H1 (cell line): Measurements from ENCODE around the gene CA7. TPM values are rescaled to one million over a fixed set of nuclear protein-coding genes. Genes with fewer than 3 reads are reported as not detected.

Experiments
- CTCF ChIA-PET: fragments of 300-600 bp; sonication (Branson Sonifier 250); formaldehyde crosslinking; loops from one replicate; lab custom pipeline; 2021; ENCODE audit not compliant: partially characterized antibody; lab: Charles Lee
- POLR2A ChIA-PET: fragments of 300-600 bp; sonication (Branson Sonifier 250); formaldehyde crosslinking; loops from one replicate; lab custom pipeline; 2021; ENCODE audit warnings: inconsistent platforms; ENCODE audit not compliant: partially characterized antibody; lab: Charles Lee
- DNase-seq, 2 experiments: peaks; one replicate each; pipeline versions ENCODE4 v3.0.0 to v3.0.0-alpha.2; 2010 to 2022; ENCODE audit warnings: low spot score in 2 of 2, low read depth in 1 of 2, mixed read lengths in 1 of 2
- FAIRE-seq: peaks from 2 replicates; lab custom pipeline; 2011; peaks lifted over from hg19 to GRCh38; lab: Jason Lieb, UNC
- H2AFZ ChIP-seq: 2 replicates; pipeline ENCODE4 v1.8.1; 2012; ENCODE audit warnings: low read length, inconsistent platforms
- H2AK5ac ChIP-seq: 2 replicates; pipeline ENCODE4 v1.6.1; 2013; ENCODE audit warnings: low read depth, low read length
- H2BK120ac ChIP-seq: replicated peaks from 2 replicates; pipeline ENCODE3; 2013; ENCODE audit warnings: low read depth, low read length, inconsistent platforms
- H2BK12ac ChIP-seq: 2 replicates; pipeline ENCODE4 v1.6.1; 2013; ENCODE audit warnings: low read depth, low read length
- H2BK15ac ChIP-seq: 2 replicates; pipeline ENCODE4 v1.6.1; 2013; ENCODE audit warnings: low read length
- H2BK20ac ChIP-seq: 2 replicates; pipeline ENCODE4 v1.6.1; 2013; ENCODE audit warnings: low read length
- H2BK5ac ChIP-seq: 2 replicates; pipeline ENCODE4 v1.6.1; 2013; ENCODE audit warnings: low read depth, low read length
- H3K14ac ChIP-seq: 2 replicates; pipeline ENCODE4 v1.6.1; 2013; ENCODE audit warnings: inconsistent platforms; ENCODE audit not compliant: insufficient read length
- H3K18ac ChIP-seq: 2 replicates; pipeline ENCODE4 v1.6.1; 2013; ENCODE audit warnings: low read length; ENCODE audit errors: extremely low read depth
- H3K23ac ChIP-seq: 2 replicates; pipeline ENCODE4 v1.6.1; 2013; ENCODE audit warnings: inconsistent platforms; ENCODE audit not compliant: insufficient read length
- H3K23me2 ChIP-seq: 2 replicates; pipeline ENCODE4 v1.6.1; 2013; ENCODE audit warnings: low read depth, low read length
- H3K27ac ChIP-seq: 2 replicates; pipeline ENCODE4 v1.6.1; 2011; ENCODE audit warnings: low read depth, low read length, inconsistent platforms
- H3K27me3 ChIP-seq, 4 experiments: replicated peaks in 1 of 4; 1 replicate in 1 of 4; 2 replicates in 3 of 4; pipeline versions ENCODE4 v1.6.1 to v1.8.1; 2011 to 2013; ENCODE audit warnings: low read length in 3 of 4, mild to moderate bottlenecking in 3 of 4, inconsistent platforms in 2 of 4, mixed read lengths in 2 of 4, moderate library complexity in 1 of 4; ENCODE audit not compliant: control insufficient read depth in 3 of 4, insufficient read depth in 3 of 4; ENCODE audit errors: extremely low read depth in 1 of 4
- H3K36me3 ChIP-seq, 4 experiments: 2 replicates each; pipeline versions ENCODE4 v1.6.1 to v1.8.1; 2011 to 2013; ENCODE audit warnings: mild to moderate bottlenecking in 4 of 4, low read length in 3 of 4, moderate library complexity in 2 of 4, control low read depth in 1 of 4, inconsistent platforms in 1 of 4; ENCODE audit not compliant: insufficient read depth in 4 of 4, control insufficient read depth in 2 of 4
- H3K4ac ChIP-seq: replicated peaks from 2 replicates; pipeline ENCODE3; 2013; ENCODE audit warnings: low read length, low read depth, mixed read lengths, inconsistent platforms; ENCODE audit not compliant: insufficient read length
- H3K4me1 ChIP-seq, 4 experiments: replicated peaks in 1 of 4; 1 replicate in 1 of 4; 2 replicates in 3 of 4; pipeline versions ENCODE4 v1.6.1 to v1.8.1; 2011 to 2013; ENCODE audit warnings: low read length in 3 of 4, inconsistent platforms in 2 of 4, mixed read lengths in 1 of 4; ENCODE audit not compliant: insufficient read depth in 4 of 4, control insufficient read depth in 3 of 4
- H3K4me2 ChIP-seq, 2 experiments: 2 replicates each; pipeline versions ENCODE4 v1.6.1 to v1.8.1; 2011 to 2013; ENCODE audit warnings: low read depth in 2 of 2, low read length in 2 of 2, control low read depth in 1 of 2, inconsistent platforms in 1 of 2, mild to moderate bottlenecking in 1 of 2; ENCODE audit not compliant: insufficient read depth in 1 of 2
- H3K4me3 ChIP-seq, 4 experiments: fragments of 200-600, 300-600 bp in 1 of 4; sonication (generic), shearing (Covaris generic), sonication (Bioruptor Twin) in 1 of 4; 2 replicates each; pipeline versions ENCODE4 v1.5.1 to v1.8.1; 2011 to 2016; ENCODE audit warnings: low read length in 4 of 4, low read depth in 3 of 4, control low read depth in 2 of 4, inconsistent platforms in 2 of 4, mild to moderate bottlenecking in 2 of 4, mixed read lengths in 1 of 4, moderate library complexity in 1 of 4; ENCODE audit not compliant: insufficient read depth in 2 of 4; ENCODE audit errors: extremely low read depth in 1 of 4
- H3K56ac ChIP-seq: replicated peaks from 2 replicates; pipeline ENCODE3; 2013; ENCODE audit warnings: low read depth, mild to moderate bottlenecking, mixed read lengths, low read length, inconsistent platforms; ENCODE audit not compliant: insufficient read length
- H3K79me1 ChIP-seq: 2 replicates; pipeline ENCODE4 v1.6.1; 2013; ENCODE audit warnings: low read depth, low read length, control low read depth
- H3K79me2 ChIP-seq, 2 experiments: 2 replicates each; pipeline versions ENCODE4 v1.6.1 to v1.8.1; 2012 to 2013; ENCODE audit warnings: low read length in 2 of 2, mild to moderate bottlenecking in 2 of 2, inconsistent platforms in 1 of 2; ENCODE audit not compliant: insufficient read depth in 2 of 2, control insufficient read depth in 1 of 2
- H3K9ac ChIP-seq, 4 experiments: replicated peaks in 1 of 4; 1 replicate in 1 of 4; 2 replicates in 3 of 4; pipeline versions ENCODE4 v1.6.1 to v1.8.1; 2011 to 2013; ENCODE audit warnings: low read depth in 3 of 4, low read length in 3 of 4, control low read depth in 2 of 4, mild to moderate bottlenecking in 2 of 4, moderate library complexity in 2 of 4, inconsistent platforms in 1 of 4; ENCODE audit errors: extremely low read depth in 1 of 4
- H3K9me3 ChIP-seq, 2 experiments: 2 replicates each; pipeline versions ENCODE4 v1.6.1 to v1.8.1; 2012 to 2013; ENCODE audit warnings: mild to moderate bottlenecking in 2 of 2, moderate library complexity in 2 of 2, control low read depth in 1 of 2, inconsistent platforms in 1 of 2, low read depth in 1 of 2, low read length in 1 of 2, mixed read lengths in 1 of 2; ENCODE audit not compliant: insufficient read depth in 2 of 2
- H4K20me1 ChIP-seq, 2 experiments: replicated peaks in 1 of 2; 2 replicates each; pipeline versions ENCODE3 to v1.8.1; 2011 to 2013; ENCODE audit warnings: inconsistent platforms in 2 of 2, low read length in 2 of 2, mild to moderate bottlenecking in 1 of 2; ENCODE audit not compliant: insufficient read depth in 2 of 2, control insufficient read depth in 1 of 2
- H4K5ac ChIP-seq: 2 replicates; pipeline ENCODE4 v1.6.1; 2013; ENCODE audit warnings: low read length, low read depth, mixed read lengths, inconsistent platforms; ENCODE audit not compliant: insufficient read length
- H4K8ac ChIP-seq: 2 replicates; pipeline ENCODE4 v1.8.0; 2013; ENCODE audit warnings: mild to moderate bottlenecking, moderate library complexity, low read length, inconsistent platforms; ENCODE audit not compliant: insufficient read depth; ENCODE audit errors: extremely low read depth
- H4K91ac ChIP-seq: replicated peaks from 2 replicates; pipeline ENCODE3; 2013; ENCODE audit warnings: low read length, mixed read lengths, inconsistent platforms; ENCODE audit not compliant: insufficient read length
- CBX5 ChIP-seq: fragments of 300-800, 300-1000 bp; sonication (generic); IDR thresholded peaks from 2 replicates; pipeline ENCODE4 v1.7.1; 2016; ENCODE audit warnings: antibody characterized with exemption, low read length, low read depth
- GABPA ChIP-seq: IDR thresholded peaks from 2 replicates; pipeline ENCODE4 v1.6.1; 2011; ENCODE audit warnings: mild to moderate bottlenecking, low read length, moderate library complexity, borderline replicate concordance; ENCODE audit not compliant: insufficient read depth
- POU5F1 ChIP-seq: IDR thresholded peaks from 2 replicates; pipeline ENCODE4 v1.6.1; 2011; ENCODE audit warnings: low read depth, mild to moderate bottlenecking, low read length, moderate library complexity
- RBBP5 ChIP-seq: IDR thresholded peaks from 2 replicates; pipeline ENCODE4 v1.7.1; 2012; ENCODE audit warnings: low read depth, mild to moderate bottlenecking, inconsistent platforms, low read length, moderate library complexity, borderline replicate concordance
- RFX5 ChIP-seq: IDR thresholded peaks from 2 replicates; pipeline ENCODE4 v1.6.1; 2011; ENCODE audit warnings: low read depth, low read length, improper control_type of control experiment, borderline replicate concordance
- SAP30 ChIP-seq: fragments of 300-600 bp; sonication (generic); IDR thresholded peaks from 2 replicates; pipeline ENCODE4 v1.7.1; 2012; ENCODE audit warnings: low read length, moderate library complexity, mild to moderate bottlenecking, inconsistent platforms; ENCODE audit not compliant: insufficient read depth, insufficient replicate concordance
- SP2 ChIP-seq: IDR thresholded peaks from 2 replicates; pipeline ENCODE4 v1.6.1; 2012; ENCODE audit warnings: mild to moderate bottlenecking, low read length, inconsistent platforms
- TEAD4 ChIP-seq: IDR thresholded peaks from 2 replicates; pipeline ENCODE4 v1.6.1; 2012; ENCODE audit warnings: low read depth, low read length, inconsistent platforms, mixed read lengths
- WGBS, 2 experiments: shearing (Covaris generic) in 1 of 2; methylation state at CpG; one replicate each; pipeline versions ENCODE4 v1.1.6 to v1.1.7; 2013 to 2015; ENCODE audit warnings: low lambda C conversion rate in 2 of 2, mixed read lengths in 2 of 2, inconsistent platforms in 1 of 2, low coverage in 1 of 2, missing lambda C conversion rate in 1 of 2; ENCODE audit not compliant: insufficient replicate concordance in 2 of 2, insufficient coverage in 1 of 2, insufficient read length in 1 of 2; ENCODE audit errors: extremely low coverage in 1 of 2, missing lambda C conversion rate in 1 of 2; 5-methylcytosine and 5-hydroxymethylcytosine counted together
- polyA plus RNA-seq, 7 experiments: library from polyadenylated mRNA; depleted of rRNA in 3 of 7; stranded (reverse) in 5 of 7; unstranded in 2 of 7; fragments of >200 nt in 5 of 7; fragments of 200-250 nt in 2 of 7; gene quantifications; 1 replicate in 5 of 7; 2 replicates in 1 of 7; 4 replicates in 1 of 7; pipeline versions ENCODE4 v1.2.1 to v1.2.3, GENCODE V29; 2011 to 2013; ENCODE audit warnings: missing spikeins in 2 of 7, mixed read lengths in 2 of 7
- total RNA-seq: library from RNA; stranded (reverse); fragmentation: NEBNext Ultra II Directional; extraction: Animal tissue kit (Norgen Biotek cat#: 25700); gene quantifications from 2 replicates; pipeline ENCODE4 v1.2.1, GENCODE V29; 2021
- TF ChIP-seq, protein P1 (sequence below): IDR thresholded peaks from 2 replicates; pipeline ENCODE4 v1.6.1; 2012; ENCODE audit warnings: inconsistent platforms

Gene CA7
- total and polyA plus RNA-seq, 2 of the 8 experiments (the other 6 are each of a cell fraction or from before 2014, with no cell fraction given), result 1.7 to 2.7 TPM

DNA sequence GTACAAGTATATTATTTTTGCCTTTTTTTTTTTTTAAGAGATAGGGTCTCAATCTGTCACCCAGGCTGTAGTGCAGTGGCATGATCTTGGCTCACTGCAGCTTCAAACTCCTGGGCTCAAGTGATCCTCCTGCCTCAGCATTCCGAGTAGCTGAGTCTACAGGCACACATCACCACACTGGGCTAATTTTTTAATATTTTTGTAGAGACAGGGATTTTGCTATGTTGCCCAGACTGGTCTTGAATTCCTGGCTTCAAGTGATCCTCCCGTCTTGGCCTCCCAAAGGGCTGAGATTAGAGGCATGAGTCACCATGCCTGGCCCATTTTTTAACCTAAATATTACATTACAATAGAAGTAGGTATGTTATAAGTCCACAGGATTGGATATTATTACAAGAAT lies 46.1 kb upstream of the CA7 start:
- no peak overlapping the region for H3K4me3 ChIP-seq
- H3K27me3 ChIP-seq, result no peaks in the 10 kb centered on the region
- H4K5ac ChIP-seq, result no peak overlapping the region
- no peak overlapping the region for H3K14ac ChIP-seq
- H4K8ac ChIP-seq, result no peak overlapping the region
- no peak overlapping the region for H3K23ac ChIP-seq
- no peak overlapping the region for H3K18ac ChIP-seq
- no peaks in the 10 kb centered on the region; a peak in 1 of 7 replicates for H3K4me1 ChIP-seq
- H3K9ac ChIP-seq, result no peak overlapping the region
- no peak overlapping the region for H2AFZ ChIP-seq
- TF ChIP-seq RBBP5, result no peak
- TF ChIP-seq CBX5, result no peak
- TF ChIP-seq SAP30, result no peak
- TF ChIP-seq RFX5, result no peak
- TF ChIP-seq, protein P1, sequence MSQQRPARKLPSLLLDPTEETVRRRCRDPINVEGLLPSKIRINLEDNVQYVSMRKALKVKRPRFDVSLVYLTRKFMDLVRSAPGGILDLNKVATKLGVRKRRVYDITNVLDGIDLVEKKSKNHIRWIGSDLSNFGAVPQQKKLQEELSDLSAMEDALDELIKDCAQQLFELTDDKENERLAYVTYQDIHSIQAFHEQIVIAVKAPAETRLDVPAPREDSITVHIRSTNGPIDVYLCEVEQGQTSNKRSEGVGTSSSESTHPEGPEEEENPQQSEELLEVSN, result no peak
- TF ChIP-seq GABPA, result no peak
- TF ChIP-seq SP2, result no peak
- no peak for TF ChIP-seq POU5F1
- no peak for TF ChIP-seq TEAD4
- TF ChIP-seq, all 59 proteins: peak for 0
- no peaks in the 10 kb centered on the region for H3K79me2 ChIP-seq
- H3K4ac ChIP-seq, result no peak overlapping the region
- H2AK5ac ChIP-seq, result no peak overlapping the region
- CTCF ChIA-PET, result interaction anchor here (0.7 kb wide), 1 partner anchor 86 kb away, joined by 3 read pairs; no protein-coding TSS in a partner anchor
- no peak overlapping the region for H2BK5ac ChIP-seq
- H2BK12ac ChIP-seq, result no peak overlapping the region
- DNase-seq (no peak), FAIRE-seq (no peak)
- H3K27ac ChIP-seq, result no peak overlapping the region
- H2BK120ac ChIP-seq, result no peak overlapping the region
- no peak overlapping the region for H4K91ac ChIP-seq
- H3K56ac ChIP-seq, result no peak overlapping the region
- H3K79me1 ChIP-seq, result no peaks in the 10 kb centered on the region
- H4K20me1 ChIP-seq, result no peaks in the 10 kb centered on the region
- H2BK15ac ChIP-seq, result no peak overlapping the region
- no peaks in the 10 kb centered on the region for H3K9me3 ChIP-seq
- 95% methylated on average over 2 of the region's 2 CpGs; no CpG with 5 or more reads in 1 of the 2 experiments for WGBS, 2 experiments
- POLR2A ChIA-PET, result no interaction called here
- H3K23me2 ChIP-seq, result no peaks in the 10 kb centered on the region
- no peak overlapping the region for H2BK20ac ChIP-seq
- H3K4me2 ChIP-seq, result no peak overlapping the region
- peaks cover 0 to 7% (median 5%) of the 10 kb centered on the region in 4 experiments; a peak in 4 of 8 replicates for H3K36me3 ChIP-seq
